Astrocyte (in vitro differentiated cells and primary cell): ENCODE results near the gene IL17D.

Experiments used
- CTCF ChIP-seq: IDR thresholded peaks from 2 replicates; pipeline ENCODE4 v1.5.1; 2011; ENCODE audit warnings: low read depth, mild to moderate bottlenecking, inconsistent platforms, low read length, moderate library complexity; ENCODE audit not compliant: insufficient read depth
- EZH2 ChIP-seq: IDR thresholded peaks from 2 replicates; pipeline ENCODE4 v1.6.1; 2012; ENCODE audit warnings: mild to moderate bottlenecking, low read length, inconsistent platforms; ENCODE audit not compliant: insufficient read depth

- TF ChIP-seq CTCF (no peak), EZH2 (no peak)
These were observed 2.0 kb upstream of the IL17D start for GRCh38 chr13:20701461-20701860.
